ENCODE data around the gene YES1.

Gene YES1

DNA sequence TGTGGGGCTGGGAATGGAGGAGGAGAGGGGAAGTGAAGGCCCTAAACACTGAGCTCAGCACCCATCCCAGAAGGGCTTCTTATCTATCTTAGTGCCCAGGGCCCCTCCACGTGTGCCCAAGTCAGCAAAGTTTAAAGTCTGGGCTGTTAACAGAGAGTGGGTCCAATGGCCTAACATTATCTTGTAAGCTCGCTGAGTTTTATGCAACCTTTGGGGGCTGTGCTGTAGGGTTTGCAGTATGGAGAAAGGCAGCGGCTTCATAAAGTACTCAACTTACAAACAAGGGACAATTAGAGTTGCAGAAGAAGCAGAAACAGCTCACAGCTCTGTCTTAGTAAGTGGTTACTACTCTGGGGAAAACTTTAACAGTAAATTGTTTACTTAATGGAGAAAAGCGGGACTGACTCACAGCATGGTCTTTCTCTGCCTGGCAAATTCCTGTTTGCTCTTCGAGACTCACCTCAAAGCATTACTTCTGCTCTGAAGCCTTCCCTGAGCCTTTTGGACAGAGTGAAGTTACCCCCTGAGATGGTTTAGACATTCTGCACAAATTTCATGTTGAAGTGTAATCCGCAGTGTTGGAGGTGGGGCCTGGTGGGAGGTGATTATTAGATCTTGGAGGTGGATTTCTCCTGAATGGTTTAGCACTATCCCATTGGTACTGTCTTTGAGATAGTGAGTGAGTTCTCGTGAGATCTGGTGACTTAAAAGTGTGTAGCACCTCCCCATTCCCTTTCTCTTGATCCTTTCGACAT is 108.7 kb downstream of the YES1 start:
- no peak for DNase-seq (ENCODE audit: low spot score)

DNA sequence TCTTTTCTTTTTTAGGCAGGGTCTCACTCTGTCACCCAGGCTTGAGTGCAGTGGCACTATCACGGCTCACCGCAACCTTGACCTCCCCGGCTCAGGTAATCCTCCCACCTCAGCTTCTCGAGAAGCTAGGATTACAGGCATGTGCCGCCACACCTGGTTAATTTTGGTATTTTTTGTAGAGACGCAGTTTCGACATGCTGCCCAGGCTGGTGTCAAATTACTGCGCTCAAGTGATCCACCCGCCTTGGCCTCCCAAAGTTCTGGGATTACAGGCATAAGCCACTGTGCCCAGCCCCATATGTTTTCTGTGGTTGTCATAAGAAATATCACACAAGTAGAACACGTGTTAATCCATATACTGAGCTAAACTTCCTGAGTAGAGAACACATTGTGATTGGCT is 114.2 kb downstream of the YES1 start:
- DNase-seq (ENCODE audit: low spot score): no peak
- TF ChIP-seq, protein P1, sequence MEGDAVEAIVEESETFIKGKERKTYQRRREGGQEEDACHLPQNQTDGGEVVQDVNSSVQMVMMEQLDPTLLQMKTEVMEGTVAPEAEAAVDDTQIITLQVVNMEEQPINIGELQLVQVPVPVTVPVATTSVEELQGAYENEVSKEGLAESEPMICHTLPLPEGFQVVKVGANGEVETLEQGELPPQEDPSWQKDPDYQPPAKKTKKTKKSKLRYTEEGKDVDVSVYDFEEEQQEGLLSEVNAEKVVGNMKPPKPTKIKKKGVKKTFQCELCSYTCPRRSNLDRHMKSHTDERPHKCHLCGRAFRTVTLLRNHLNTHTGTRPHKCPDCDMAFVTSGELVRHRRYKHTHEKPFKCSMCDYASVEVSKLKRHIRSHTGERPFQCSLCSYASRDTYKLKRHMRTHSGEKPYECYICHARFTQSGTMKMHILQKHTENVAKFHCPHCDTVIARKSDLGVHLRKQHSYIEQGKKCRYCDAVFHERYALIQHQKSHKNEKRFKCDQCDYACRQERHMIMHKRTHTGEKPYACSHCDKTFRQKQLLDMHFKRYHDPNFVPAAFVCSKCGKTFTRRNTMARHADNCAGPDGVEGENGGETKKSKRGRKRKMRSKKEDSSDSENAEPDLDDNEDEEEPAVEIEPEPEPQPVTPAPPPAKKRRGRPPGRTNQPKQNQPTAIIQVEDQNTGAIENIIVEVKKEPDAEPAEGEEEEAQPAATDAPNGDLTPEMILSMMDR (IDR thresholded peaks at IDR 0.05; ENCODE audit: extremely low read depth, missing control alignments): no peak

More for the DNA sequence above, 108.7 kb downstream of the YES1 start:
- TF ChIP-seq, protein P1 (IDR thresholded peaks at IDR 0.05; ENCODE audit: extremely low read depth, missing control alignments): no peak

DNA sequence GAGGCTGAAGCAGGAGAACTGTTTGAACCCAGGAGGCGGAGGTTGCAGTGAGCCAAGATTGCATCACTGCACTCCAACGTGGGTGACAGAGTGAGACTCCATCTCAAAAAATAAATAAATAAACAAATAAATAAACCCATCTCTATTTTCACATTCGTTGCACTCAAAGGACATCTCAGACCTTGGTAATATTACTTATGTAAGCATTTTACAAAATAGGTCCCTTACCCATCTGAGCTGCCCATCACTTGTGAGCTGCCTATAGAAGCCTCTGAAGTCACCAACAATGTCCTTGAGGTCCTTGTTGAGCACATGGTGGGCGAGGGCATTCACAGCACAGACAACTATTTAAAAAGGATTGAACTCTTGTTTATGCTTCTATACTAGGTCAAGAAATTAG is 115.0 kb downstream of the YES1 start:
- no peak for DNase-seq (ENCODE audit: low spot score)
- TF ChIP-seq, protein P1 (IDR thresholded peaks at IDR 0.05; ENCODE audit: extremely low read depth, missing control alignments): no peak

- no peak for DNase-seq (ENCODE audit: low spot score)
- TF ChIP-seq, protein P1 (IDR thresholded peaks at IDR 0.05; ENCODE audit: extremely low read depth, missing control alignments): no peak
These were observed 118.4 kb downstream of the YES1 start for GRCh38 chr18:693466-694187.

DNA sequence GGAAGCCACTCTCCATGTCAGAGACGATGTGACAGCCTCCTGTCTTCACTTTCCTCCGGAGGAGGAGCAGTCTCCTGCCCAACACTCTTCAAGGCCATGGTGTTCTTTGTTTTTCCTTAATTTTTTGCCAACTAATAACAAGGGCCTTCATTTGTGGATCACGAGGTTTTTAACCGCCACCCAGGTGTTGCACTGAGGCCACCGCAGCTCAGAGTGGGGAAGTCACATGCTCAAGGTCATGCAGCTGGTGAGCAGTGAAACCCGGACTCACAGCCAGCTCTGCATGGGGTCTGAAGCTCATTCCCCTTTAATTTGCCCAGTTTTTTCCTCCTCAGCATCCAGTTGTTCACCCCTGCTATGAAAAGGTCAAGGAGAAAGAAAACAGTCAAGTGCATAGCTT is 119.2 kb downstream of the YES1 start:
- no peak for DNase-seq (ENCODE audit: low spot score)
- TF ChIP-seq, protein P1 (IDR thresholded peaks at IDR 0.05; ENCODE audit: extremely low read depth, missing control alignments): no peak

DNA sequence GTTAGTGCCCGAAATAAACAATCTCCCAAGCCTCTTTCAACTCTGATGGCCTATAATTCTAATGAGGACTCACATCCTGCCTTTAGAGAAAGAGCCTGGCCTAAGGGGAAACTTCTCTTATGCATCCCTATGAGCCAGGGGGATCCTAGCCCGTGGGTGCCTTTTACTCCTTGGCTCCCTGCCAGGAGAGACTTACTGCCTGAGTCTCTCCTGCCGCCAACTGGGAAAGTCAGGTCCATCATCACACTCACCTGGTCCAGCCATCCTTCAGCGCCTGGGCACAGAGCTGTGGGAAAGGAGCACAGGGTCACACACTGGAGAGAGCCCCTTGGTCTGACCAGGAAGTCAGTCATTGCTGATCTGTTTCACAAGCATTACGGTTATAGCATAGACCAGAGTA is 123.7 kb downstream of the YES1 start:
- no peak for DNase-seq (ENCODE audit: low spot score)
- TF ChIP-seq, protein P1 (IDR thresholded peaks at IDR 0.05; ENCODE audit: extremely low read depth, missing control alignments): no peak

DNA sequence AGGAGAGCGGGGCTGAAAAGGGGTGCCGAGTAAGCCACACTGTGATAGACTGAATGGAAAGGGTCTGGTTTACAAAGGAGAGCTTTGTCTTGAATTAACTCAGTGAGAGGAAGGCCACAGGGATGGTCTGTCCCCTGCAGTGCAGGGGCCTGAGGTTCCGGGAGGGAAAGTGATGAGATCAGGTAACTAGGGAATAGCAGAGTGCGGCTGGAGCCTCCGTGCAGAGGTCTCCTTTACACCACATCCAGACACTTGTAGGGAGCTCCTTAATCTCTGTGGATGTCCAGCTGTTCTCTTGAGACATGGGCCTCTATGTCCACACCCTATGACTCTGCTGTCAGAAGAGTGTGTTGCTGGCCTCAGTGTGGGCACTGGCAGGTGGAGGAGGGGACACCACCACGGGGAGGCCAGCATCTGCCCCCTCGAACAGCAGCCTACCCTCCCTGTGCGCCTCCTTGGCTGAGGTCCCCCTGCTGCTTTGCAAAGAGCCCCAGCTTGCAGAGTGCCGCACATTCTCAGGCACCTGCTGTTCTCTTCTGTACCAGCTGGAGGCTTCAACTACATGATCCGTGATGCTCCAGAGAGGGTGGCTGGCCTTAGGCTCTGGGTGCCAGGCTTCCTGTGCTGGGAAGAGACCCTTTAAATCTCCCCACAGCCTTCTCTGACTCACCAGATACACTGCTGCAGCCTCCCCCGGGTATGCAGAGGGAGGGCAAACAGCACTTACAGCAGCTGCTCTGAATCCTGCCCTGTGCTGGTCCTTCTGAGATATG is 125.5 kb downstream of the YES1 start:
- TF ChIP-seq, protein P1 (IDR thresholded peaks at IDR 0.05; ENCODE audit: extremely low read depth, missing control alignments): no peak
- DNase-seq (ENCODE audit: low spot score): no peak
